NT2/D1 (cell line): ENCODE data around the gene SMU1.

Experiments
- YY1 ChIP-seq: IDR thresholded peaks from 2 replicates; pipeline ENCODE4 v1.6.1; 2011; ENCODE audit not compliant: insufficient read length, insufficient read depth
- ZNF274 ChIP-seq: IDR thresholded peaks from 2 replicates; pipeline ENCODE4 v1.6.1; 2011; ENCODE audit warnings: mild to moderate bottlenecking, low read depth, low read length

GRCh38 chr9:33029231-33029786 is 47.2 kb downstream of the SMU1 start:
- no peak for TF ChIP-seq YY1
- TF ChIP-seq ZNF274: no peak
